Retinal pigment epithelial cell (primary cell): ENCODE results near the gene NRF1.
"Not testable (repeated sequence)": the region's sequence is repeated elsewhere in the genome, so short reads cannot be mapped to it uniquely, and the experiment has no call there.

Experiments
- DNase-seq: peaks from one replicate; pipeline ENCODE4 v3.0.0-alpha.2; 2010; ENCODE audit warnings: low read depth
- H3K4me3 ChIP-seq: 2 replicates; pipeline ENCODE4 v1.5.1; 2011; ENCODE audit warnings: mild to moderate bottlenecking, low read length, control low read depth, moderate library complexity
- CTCF ChIP-seq: conservative IDR thresholded peaks from 2 replicates; pipeline ENCODE4 v1.5.1; 2011; ENCODE audit warnings: low read depth, low read length, control low read depth, inconsistent platforms

The NRF1 gene

GRCh38 chr7:129793506-129794310 is 182.2 kb downstream of the NRF1 start:
- TF ChIP-seq CTCF: no peak
- DNase-seq: no peak
- H3K4me3 ChIP-seq: no peak overlapping the region

GRCh38 chr7:129794461-129794860 is 182.9 kb downstream of the NRF1 start:
- DNase-seq, H3K4me3 ChIP-seq: not testable (repeated sequence)

- no peak overlapping the region for H3K4me3 ChIP-seq
- TF ChIP-seq CTCF: no peak
These were observed 184.8 kb downstream of the NRF1 start for GRCh38 chr7:129796186-129796775.

GRCh38 chr7:129797214-129797789 is 185.8 kb downstream of the NRF1 start:
- H3K4me3 ChIP-seq: no peak overlapping the region
- no peak for DNase-seq
- no peak for TF ChIP-seq CTCF

More at GRCh38 chr7:129796186-129796775, 184.8 kb downstream of the NRF1 start:
- no peak for DNase-seq

GRCh38 chr7:129798616-129799349 is 187.3 kb downstream of the NRF1 start:
- no peak for TF ChIP-seq CTCF
- DNase-seq: no peak
- H3K4me3 ChIP-seq: no peak overlapping the region

- TF ChIP-seq CTCF: no peak
- H3K4me3 ChIP-seq: no peak overlapping the region
- DNase-seq: no peak
These were observed 187.9 kb downstream of the NRF1 start for GRCh38 chr7:129799350-129799955.

- no peak overlapping the region for H3K4me3 ChIP-seq
- DNase-seq: no peak
- no peak for TF ChIP-seq CTCF
These were observed 189.4 kb downstream of the NRF1 start for GRCh38 chr7:129800901-129801300.
